ENCODE measurements around the gene ATXN7L3B. TPM values are rescaled to one million over a fixed set of nuclear protein-coding genes. Genes with fewer than 3 reads are reported as not detected.

The ATXN7L3B gene
- total RNA-seq, 2 donors from 2014 or later = 57.1 to 71.7 TPM

GRCh38 chr12:74539261-74539660 is 1.6 kb downstream of the ATXN7L3B start:
- no peak for TF ChIP-seq CTCF (conservative IDR thresholded peaks at IDR 0.05)
- Mint-ChIP-seq H3K4me3 (peak overlapping the region; percentile 100), H3K9me3 (peaks cover 2% of the 10 kb centered on the region), H3K27ac (peak overlapping the region; percentile 73), H3K4me1 (peaks cover 45% of the 10 kb centered on the region), H3K27me3 (ENCODE audit: insufficient read depth) (no peaks in the 10 kb centered on the region), H3K36me3 (ENCODE audit: low read depth) (peaks cover 39% of the 10 kb centered on the region)
- peak overlapping the region; percentile 99 for H3K4me3 ChIP-seq (ENCODE audit: low read length)
- peaks cover 51% of the 10 kb centered on the region for H3K36me3 ChIP-seq (ENCODE audit: control insufficient read depth, insufficient read depth, low read length)
- H3K9ac ChIP-seq (ENCODE audit: extremely low read depth, low read length, poor library complexity, severe bottlenecking) = peak overlapping the region; percentile 100
- no peaks in the 10 kb centered on the region for H3K9me3 ChIP-seq (ENCODE audit: control insufficient read depth, low read length)
- 79% methylated on average over 4 of the region's 4 CpGs; no CpG with 5 or more reads in 1 of the 2 experiments for WGBS, 2 experiments (ENCODE audit: insufficient coverage in 1 of 2, insufficient read length in 1 of 2)
- H3K4me1 ChIP-seq (ENCODE audit: control insufficient read depth, insufficient read depth, low read length) = no peaks in the 10 kb centered on the region
- H3K27ac ChIP-seq (ENCODE audit: low read depth, low read length) = no peak overlapping the region
- no peak for DNase-seq
- no peaks in the 10 kb centered on the region for H3K27me3 ChIP-seq (ENCODE audit: control insufficient read depth, insufficient read depth, low read length, poor library complexity, severe bottlenecking)

DNA sequence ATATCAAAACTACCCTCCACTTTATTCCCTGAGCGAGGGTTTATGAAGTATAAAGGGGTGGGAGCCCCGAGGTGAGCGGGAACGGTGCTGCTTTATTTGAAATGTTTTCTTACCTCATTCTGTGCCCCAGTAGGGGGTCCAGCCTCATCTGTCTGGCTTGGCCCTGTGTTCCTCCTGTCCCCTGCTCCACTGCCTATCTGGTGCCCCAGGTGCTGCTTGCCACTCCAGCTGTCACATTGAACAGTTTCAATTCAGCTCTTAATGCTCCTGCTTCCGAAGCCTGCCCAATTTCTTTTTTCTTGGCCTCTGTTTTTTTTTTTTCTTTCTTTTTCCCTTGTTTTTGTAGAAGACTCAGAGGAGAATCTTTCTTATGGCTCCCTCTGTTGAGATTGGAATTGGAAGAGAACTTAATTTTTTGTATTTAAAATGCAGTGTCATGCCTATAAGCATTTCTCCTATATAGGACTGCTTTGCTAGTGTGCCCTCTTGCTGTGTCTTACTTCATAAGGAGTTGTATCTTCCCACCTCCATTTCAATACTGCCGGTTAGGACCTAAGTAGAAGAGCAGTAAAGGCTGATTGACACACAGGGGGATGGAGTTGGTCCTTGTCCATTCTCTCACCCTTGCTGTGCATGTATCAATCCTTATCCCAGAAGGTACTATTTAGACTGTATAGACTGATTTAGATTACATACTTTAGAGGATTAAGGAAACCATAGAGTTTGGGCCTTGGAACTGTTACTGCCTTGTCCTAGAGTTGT is 2.3 kb downstream of the ATXN7L3B start:
- 63 to 65% methylated on average over 3 to 5 of the region's 6 CpGs for WGBS, 2 experiments (ENCODE audit: insufficient coverage in 1 of 2, insufficient read length in 1 of 2)
- Mint-ChIP-seq H3K36me3 (ENCODE audit: low read depth) (peaks cover 39% of the 10 kb centered on the region), H3K27me3 (ENCODE audit: insufficient read depth) (no peaks in the 10 kb centered on the region), H3K27ac (peak overlapping the region; percentile 73), H3K4me3 (peak overlapping the region; percentile 100), H3K4me1 (peaks cover 45% of the 10 kb centered on the region), H3K9me3 (peaks cover 2% of the 10 kb centered on the region)
- peak overlapping the region; percentile 100 for H3K9ac ChIP-seq (ENCODE audit: extremely low read depth, low read length, poor library complexity, severe bottlenecking)
- H3K27me3 ChIP-seq (ENCODE audit: control insufficient read depth, insufficient read depth, low read length, poor library complexity, severe bottlenecking) = no peaks in the 10 kb centered on the region
- H3K4me3 ChIP-seq (ENCODE audit: low read length) = peak overlapping the region; percentile 99
- no peak for TF ChIP-seq CTCF (conservative IDR thresholded peaks at IDR 0.05)
- no peaks in the 10 kb centered on the region for H3K9me3 ChIP-seq (ENCODE audit: control insufficient read depth, low read length)
- peak; percentile 69 for DNase-seq
- H3K36me3 ChIP-seq (ENCODE audit: control insufficient read depth, insufficient read depth, low read length) = peaks cover 55% of the 10 kb centered on the region
- H3K27ac ChIP-seq (ENCODE audit: low read depth, low read length) = no peak overlapping the region
- no peaks in the 10 kb centered on the region for H3K4me1 ChIP-seq (ENCODE audit: control insufficient read depth, insufficient read depth, low read length)

DNA sequence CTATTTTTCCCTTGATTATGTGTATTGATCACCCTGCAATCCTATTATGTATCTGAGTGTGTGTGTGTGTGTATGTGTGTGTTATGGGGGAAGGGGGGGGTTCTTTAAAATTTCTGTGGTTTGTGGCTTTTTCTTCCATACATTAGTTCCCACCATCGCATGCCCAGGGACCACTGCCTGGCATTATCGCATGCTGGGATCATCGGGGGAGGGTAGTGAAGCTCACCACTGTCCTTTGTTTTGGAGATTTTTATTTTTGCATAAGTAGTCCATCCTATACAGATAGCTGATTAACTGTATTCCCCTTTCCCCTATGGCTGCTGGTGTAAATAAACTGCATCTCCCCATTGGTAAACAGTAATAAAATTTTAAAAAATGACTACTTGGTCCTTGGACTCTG is 3.4 kb downstream of the ATXN7L3B start:
- peaks cover 45% of the 10 kb centered on the region for H3K4me1 Mint-ChIP-seq

More for the DNA sequence above, 3.4 kb downstream of the ATXN7L3B start:
- Mint-ChIP-seq H3K36me3 (ENCODE audit: low read depth) (peaks cover 39% of the 10 kb centered on the region), H3K27me3 (ENCODE audit: insufficient read depth) (no peaks in the 10 kb centered on the region), H3K27ac (no peak overlapping the region), H3K4me3 (peak overlapping the region; percentile 100), H3K9me3 (no peaks in the 10 kb centered on the region)
- Histone ChIP-seq H3K27me3 (ENCODE audit: control insufficient read depth, insufficient read depth, low read length, poor library complexity, severe bottlenecking) (no peaks in the 10 kb centered on the region), H3K36me3 (ENCODE audit: control insufficient read depth, insufficient read depth, low read length) (peaks cover 55% of the 10 kb centered on the region), H3K27ac (ENCODE audit: low read depth, low read length) (no peak overlapping the region), H3K4me1 (ENCODE audit: control insufficient read depth, insufficient read depth, low read length) (no peaks in the 10 kb centered on the region), H3K9me3 (ENCODE audit: control insufficient read depth, low read length) (no peaks in the 10 kb centered on the region), H3K9ac (ENCODE audit: extremely low read depth, low read length, poor library complexity, severe bottlenecking) (peak overlapping the region; percentile 4), H3K4me3 (ENCODE audit: low read length) (peak overlapping the region; percentile 99)
- no peak for TF ChIP-seq CTCF (conservative IDR thresholded peaks at IDR 0.05)
- DNase-seq = peak; percentile 70
- WGBS, 2 experiments (ENCODE audit: insufficient coverage in 1 of 2, insufficient read length in 1 of 2) = 65% methylated on average over 3 of the region's 3 CpGs; no CpG with 5 or more reads in 1 of the 2 experiments
